HAP-1 (cell line): ENCODE measurements around the gene TIFAB.

Experiments used
- DNase-seq, 2 experiments: peaks; one replicate each; pipeline ENCODE4 v3.0.0-alpha.2; 2016 to 2020; ENCODE audit warnings: low spot score in 2 of 2
- H3K27me3 ChIP-seq: fragments of 250-450 bp; sonication (Bioruptor Pico); 2 replicates; pipeline ENCODE4 v1.5.1; 2020; ENCODE audit warnings: low read depth, mild to moderate bottlenecking, moderate library complexity
- H3K36me3 ChIP-seq: fragments of 250-450 bp; sonication (Bioruptor Pico); replicated peaks from 2 replicates; pipeline ENCODE4 v1.5.1; 2020; ENCODE audit warnings: mild to moderate bottlenecking
- H3K4me1 ChIP-seq: fragments of 250-450 bp; sonication (Bioruptor Pico); 2 replicates; pipeline ENCODE4 v1.5.1; 2020; ENCODE audit warnings: mild to moderate bottlenecking
- H3K4me3 ChIP-seq: fragments of 250-450 bp; sonication (Bioruptor Pico); 2 replicates; pipeline ENCODE4 v1.5.1; 2020; ENCODE audit warnings: mild to moderate bottlenecking, moderate library complexity
- H3K9me3 ChIP-seq: fragments of 250-450 bp; sonication (Bioruptor Pico); 2 replicates; pipeline ENCODE4 v1.5.1; 2020; ENCODE audit warnings: mild to moderate bottlenecking, moderate library complexity
- in situ Hi-C: fragments of 300-500 bp; cut with MboI; formaldehyde crosslinking; loops from 3 replicates; pipeline ENCODE4 v1.14.3; 2020; ENCODE audit warnings: low sequenced_read_pairs, inconsistent platforms, mixed read lengths

Gene TIFAB

GRCh38 chr5:135437796-135438560 is 14.2 kb downstream of the TIFAB start:
- no peaks in the 10 kb centered on the region for H3K4me1 ChIP-seq
- no peaks in the 10 kb centered on the region for H3K36me3 ChIP-seq
- in situ Hi-C loops = no loop called here
- DNase-seq = no peak
- H3K4me3 ChIP-seq = no peak overlapping the region
- H3K9me3 ChIP-seq = no peaks in the 10 kb centered on the region
- H3K27me3 ChIP-seq = no peaks in the 10 kb centered on the region

GRCh38 chr5:135437422-135437795 is 14.7 kb downstream of the TIFAB start:
- no peak overlapping the region for H3K4me3 ChIP-seq
- no peaks in the 10 kb centered on the region for H3K4me1 ChIP-seq
- DNase-seq = no peak
- no peaks in the 10 kb centered on the region for H3K27me3 ChIP-seq
- H3K36me3 ChIP-seq = no peaks in the 10 kb centered on the region
- in situ Hi-C loops = no loop called here
- no peaks in the 10 kb centered on the region for H3K9me3 ChIP-seq

- no peak for DNase-seq
- in situ Hi-C loops = no loop called here
- Histone ChIP-seq H3K27me3 (no peaks in the 10 kb centered on the region), H3K9me3 (no peaks in the 10 kb centered on the region), H3K36me3 (no peaks in the 10 kb centered on the region), H3K4me1 (no peaks in the 10 kb centered on the region), H3K4me3 (no peak overlapping the region)
These were observed 15.2 kb downstream of the TIFAB start for GRCh38 chr5:135436951-135437418.

- no peak for DNase-seq
- Histone ChIP-seq H3K36me3 (no peaks in the 10 kb centered on the region), H3K27me3 (no peaks in the 10 kb centered on the region), H3K9me3 (no peaks in the 10 kb centered on the region), H3K4me1 (no peaks in the 10 kb centered on the region), H3K4me3 (no peak overlapping the region)
- in situ Hi-C loops = no loop called here
These were observed 16.5 kb downstream of the TIFAB start for GRCh38 chr5:135435467-135436330.

- in situ Hi-C loops = no loop called here
- H3K27me3 ChIP-seq = no peaks in the 10 kb centered on the region
- DNase-seq = no peak
- H3K4me3 ChIP-seq = no peak overlapping the region
- H3K9me3 ChIP-seq = no peaks in the 10 kb centered on the region
- no peaks in the 10 kb centered on the region for H3K36me3 ChIP-seq
- no peaks in the 10 kb centered on the region for H3K4me1 ChIP-seq
These were observed 17.3 kb downstream of the TIFAB start for GRCh38 chr5:135434591-135435466.

- Histone ChIP-seq H3K4me1 (no peaks in the 10 kb centered on the region), H3K4me3 (no peak overlapping the region), H3K36me3 (no peaks in the 10 kb centered on the region), H3K27me3 (no peaks in the 10 kb centered on the region), H3K9me3 (no peaks in the 10 kb centered on the region)
- DNase-seq = no peak
- in situ Hi-C loops = no loop called here
These were observed 18.3 kb downstream of the TIFAB start for GRCh38 chr5:135433681-135434426.

GRCh38 chr5:135432113-135432512 is 20.0 kb downstream of the TIFAB start:
- H3K36me3 ChIP-seq = no peaks in the 10 kb centered on the region
- DNase-seq = no peak
- in situ Hi-C loops = no loop called here
- no peaks in the 10 kb centered on the region for H3K4me1 ChIP-seq
- H3K9me3 ChIP-seq = no peaks in the 10 kb centered on the region
- H3K4me3 ChIP-seq = no peak overlapping the region
- H3K27me3 ChIP-seq = no peaks in the 10 kb centered on the region

- no peak for DNase-seq
- H3K27me3 ChIP-seq = no peaks in the 10 kb centered on the region
- no peak overlapping the region for H3K4me3 ChIP-seq
- in situ Hi-C loops = no loop called here
- no peaks in the 10 kb centered on the region for H3K9me3 ChIP-seq
- no peaks in the 10 kb centered on the region for H3K36me3 ChIP-seq
- no peaks in the 10 kb centered on the region for H3K4me1 ChIP-seq
These were observed 22.1 kb downstream of the TIFAB start for GRCh38 chr5:135430135-135430437.

- no peaks in the 10 kb centered on the region for H3K9me3 ChIP-seq
- H3K27me3 ChIP-seq = no peaks in the 10 kb centered on the region
- in situ Hi-C loops = no loop called here
- H3K4me3 ChIP-seq = no peak overlapping the region
- H3K36me3 ChIP-seq = no peaks in the 10 kb centered on the region
- peak in 1 of 2 experiments; percentile 40 for DNase-seq
- H3K4me1 ChIP-seq = no peaks in the 10 kb centered on the region
These were observed 22.6 kb downstream of the TIFAB start for GRCh38 chr5:135429301-135430134.

GRCh38 chr5:135428586-135428985 is 23.6 kb downstream of the TIFAB start:
- H3K4me1 ChIP-seq = no peaks in the 10 kb centered on the region
- H3K4me3 ChIP-seq = no peak overlapping the region
- no peak for DNase-seq
- no peaks in the 10 kb centered on the region for H3K36me3 ChIP-seq
- in situ Hi-C loops = no loop called here
- no peaks in the 10 kb centered on the region for H3K9me3 ChIP-seq
- no peaks in the 10 kb centered on the region; the same call in 1 of the 2 replicates for H3K27me3 ChIP-seq

GRCh38 chr5:135426102-135427082 is 25.8 kb downstream of the TIFAB start:
- Histone ChIP-seq H3K27me3 (peaks cover 3% of the 10 kb centered on the region), H3K9me3 (no peaks in the 10 kb centered on the region), H3K4me1 (no peaks in the 10 kb centered on the region), H3K4me3 (no peak overlapping the region), H3K36me3 (no peaks in the 10 kb centered on the region)
- in situ Hi-C loops = no loop called here
- peak; percentile 52 to 54 for DNase-seq

- peaks cover 6% of the 10 kb centered on the region for H3K27me3 ChIP-seq
- H3K4me1 ChIP-seq = no peaks in the 10 kb centered on the region
- no peaks in the 10 kb centered on the region for H3K9me3 ChIP-seq
- no peak for DNase-seq
- in situ Hi-C loops = no loop called here
- no peak overlapping the region for H3K4me3 ChIP-seq
- H3K36me3 ChIP-seq = no peaks in the 10 kb centered on the region
These were observed 26.5 kb downstream of the TIFAB start for GRCh38 chr5:135425641-135426040.
